ENCODE measurements around the gene ZFP69. TPM values are rescaled to one million over a fixed set of nuclear protein-coding genes. Genes with fewer than 3 reads are reported as not detected.
A peak's percentile ranks its signal among the peaks of the same experiment; 100 is the strongest.

Gene ZFP69
- total RNA-seq, 1 donor = 4.7 TPM

DNA sequence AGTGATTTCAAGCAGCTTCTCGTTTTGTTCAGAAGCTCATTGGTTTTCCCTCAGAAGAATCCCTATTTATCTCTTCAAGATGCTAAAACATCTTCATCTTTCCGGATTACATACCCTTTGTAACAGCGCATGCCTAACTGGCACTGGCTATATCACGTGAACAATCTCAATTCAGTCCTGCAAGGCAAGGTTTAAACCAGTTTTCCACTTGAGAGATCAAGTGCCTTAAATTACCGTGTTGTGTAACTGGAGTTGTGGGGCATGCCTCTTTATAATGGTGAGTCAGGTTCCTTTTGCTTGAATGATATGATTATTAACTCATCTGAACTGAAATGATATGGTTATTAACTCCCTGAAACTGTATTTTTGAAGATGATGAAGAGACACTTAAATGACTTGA, 37.8 kb upstream of the ZFP69 start:
- no peak for DNase-seq (ENCODE audit: low read depth)
- TF ChIP-seq, protein P1, sequence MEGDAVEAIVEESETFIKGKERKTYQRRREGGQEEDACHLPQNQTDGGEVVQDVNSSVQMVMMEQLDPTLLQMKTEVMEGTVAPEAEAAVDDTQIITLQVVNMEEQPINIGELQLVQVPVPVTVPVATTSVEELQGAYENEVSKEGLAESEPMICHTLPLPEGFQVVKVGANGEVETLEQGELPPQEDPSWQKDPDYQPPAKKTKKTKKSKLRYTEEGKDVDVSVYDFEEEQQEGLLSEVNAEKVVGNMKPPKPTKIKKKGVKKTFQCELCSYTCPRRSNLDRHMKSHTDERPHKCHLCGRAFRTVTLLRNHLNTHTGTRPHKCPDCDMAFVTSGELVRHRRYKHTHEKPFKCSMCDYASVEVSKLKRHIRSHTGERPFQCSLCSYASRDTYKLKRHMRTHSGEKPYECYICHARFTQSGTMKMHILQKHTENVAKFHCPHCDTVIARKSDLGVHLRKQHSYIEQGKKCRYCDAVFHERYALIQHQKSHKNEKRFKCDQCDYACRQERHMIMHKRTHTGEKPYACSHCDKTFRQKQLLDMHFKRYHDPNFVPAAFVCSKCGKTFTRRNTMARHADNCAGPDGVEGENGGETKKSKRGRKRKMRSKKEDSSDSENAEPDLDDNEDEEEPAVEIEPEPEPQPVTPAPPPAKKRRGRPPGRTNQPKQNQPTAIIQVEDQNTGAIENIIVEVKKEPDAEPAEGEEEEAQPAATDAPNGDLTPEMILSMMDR (IDR thresholded peaks at IDR 0.05; ENCODE audit: insufficient read depth, low read depth, low read length) = no peak

DNA sequence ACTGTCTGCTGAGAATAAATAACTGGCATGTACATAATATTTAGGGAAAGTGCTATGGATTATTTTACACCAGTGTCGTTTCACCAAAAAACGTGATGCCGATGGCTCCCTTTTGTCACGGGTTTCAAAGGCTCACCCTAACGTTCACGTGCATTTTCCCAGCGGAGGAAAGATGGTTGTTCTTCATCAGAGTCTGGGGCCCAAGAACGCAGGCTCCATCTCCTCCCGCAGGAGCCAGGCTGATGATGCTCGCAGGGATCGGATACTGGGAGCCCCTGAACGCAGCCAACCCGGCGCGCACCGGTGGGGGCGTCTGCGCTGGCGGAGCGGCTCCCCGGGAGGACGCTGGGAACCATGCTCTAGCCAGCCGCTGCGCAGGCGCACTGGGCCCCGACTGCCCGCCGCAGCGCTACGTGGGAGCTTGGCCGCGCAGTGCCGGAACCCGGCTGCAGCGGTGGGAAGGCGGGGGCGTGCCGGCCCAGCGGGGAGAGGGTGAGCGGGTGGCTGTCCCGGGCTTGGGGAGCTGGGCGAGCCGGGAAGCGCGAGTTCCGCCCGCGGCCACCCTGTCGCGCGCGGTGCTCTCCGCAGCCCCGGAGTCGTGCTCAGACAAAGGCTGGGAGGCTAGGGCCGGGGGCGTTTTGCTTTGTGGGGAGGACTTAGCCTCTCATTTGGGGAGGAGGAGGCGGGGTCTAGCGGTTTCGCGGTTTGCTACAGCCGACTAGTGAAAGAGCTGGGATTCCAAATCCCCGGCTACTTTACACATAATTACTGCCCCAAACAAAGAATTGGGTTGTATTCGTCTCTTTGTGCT, 27.2 kb upstream of the ZFP69 start, which contains the start of gene ZFP69B:
Gene ZFP69B, plus strand, starts transcription at position 793 of the 811 bp plus-strand sequence. CDS start 486 bp downstream, outside the sequence.
- H3K4me3 ChIP-seq (ENCODE audit: low read depth, low read length) = peak within 1 kb of the TSS; percentile 78
- TF ChIP-seq, protein P1 (IDR thresholded peaks at IDR 0.05; ENCODE audit: insufficient read depth, low read depth, low read length) = no peak
- peak; percentile 92 for DNase-seq (ENCODE audit: low read depth)

More for the DNA sequence above, 37.8 kb upstream of the ZFP69 start:
- H3K4me3 ChIP-seq (ENCODE audit: low read depth, low read length) = no peak overlapping the region

DNA sequence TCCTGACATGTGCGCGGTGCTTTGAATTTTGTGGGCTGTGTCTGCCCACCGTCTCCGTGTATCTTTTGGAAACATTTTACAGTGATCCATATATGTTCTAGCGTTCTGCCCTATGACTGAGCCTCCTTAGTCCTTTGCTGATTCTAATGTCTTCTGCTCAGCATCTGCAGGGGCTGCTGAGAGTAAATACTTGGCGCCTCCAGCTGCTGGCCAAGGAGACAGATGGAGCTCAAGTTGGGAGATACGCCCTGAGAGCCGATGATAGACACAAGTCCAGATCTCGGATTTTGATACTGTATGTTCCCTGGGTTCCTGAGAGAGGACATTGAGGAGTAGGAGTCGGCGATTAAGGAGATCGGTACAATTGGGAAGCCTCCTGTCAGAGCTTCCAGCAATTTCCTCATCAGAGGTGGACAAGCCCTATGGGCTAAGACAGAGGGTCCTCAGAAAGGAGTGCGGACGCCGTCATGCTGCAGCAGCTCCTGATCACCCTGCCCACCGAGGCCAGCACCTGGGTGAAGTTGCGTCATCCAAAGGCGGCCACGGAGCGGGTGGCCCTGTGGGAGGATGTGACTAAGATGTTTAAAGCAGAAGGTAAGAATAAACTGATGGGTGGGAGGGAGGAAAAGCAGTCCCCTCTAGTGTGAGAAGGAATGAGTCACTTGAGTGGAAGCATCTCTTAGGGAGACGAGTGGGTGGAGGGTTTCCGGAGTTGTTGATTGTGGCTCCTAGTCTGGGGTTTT, 26.4 kb upstream of the ZFP69 start:
- peak; percentile 57 for DNase-seq (ENCODE audit: low read depth)
- TF ChIP-seq, protein P1 (IDR thresholded peaks at IDR 0.05; ENCODE audit: insufficient read depth, low read depth, low read length) = no peak
- peak overlapping the region; percentile 78 for H3K4me3 ChIP-seq (ENCODE audit: low read depth, low read length)

GRCh38 chr1:40451238-40451585, 25.9 kb upstream of the ZFP69 start:
- H3K4me3 ChIP-seq (ENCODE audit: low read depth, low read length) = peak overlapping the region; percentile 78
- TF ChIP-seq, protein P1 (IDR thresholded peaks at IDR 0.05; ENCODE audit: insufficient read depth, low read depth, low read length) = no peak
- DNase-seq (ENCODE audit: low read depth) = no peak

DNA sequence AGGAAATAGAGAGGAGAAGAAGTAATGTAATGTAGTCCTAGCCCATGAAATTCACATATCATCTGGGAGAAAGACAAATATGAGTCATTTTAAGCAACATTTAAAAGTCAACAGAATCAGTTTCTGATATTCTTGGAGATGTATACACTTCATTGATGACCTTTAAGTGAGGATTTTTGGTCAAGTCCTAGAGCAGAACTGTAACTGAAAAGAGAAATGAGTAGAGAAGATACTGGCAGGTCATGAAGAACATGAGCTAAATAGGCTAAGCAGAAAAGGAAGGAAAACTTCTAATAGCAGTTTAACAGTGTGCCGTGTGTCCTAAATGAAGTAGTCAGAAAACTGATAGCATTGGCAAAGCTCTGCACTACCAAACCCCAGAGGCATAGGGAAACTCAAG, 22.2 kb upstream of the ZFP69 start:
- TF ChIP-seq, protein P1 (IDR thresholded peaks at IDR 0.05; ENCODE audit: insufficient read depth, low read depth, low read length) = no peak
- no peak for DNase-seq (ENCODE audit: low read depth)
- H3K4me3 ChIP-seq (ENCODE audit: low read depth, low read length) = no peak overlapping the region

DNA sequence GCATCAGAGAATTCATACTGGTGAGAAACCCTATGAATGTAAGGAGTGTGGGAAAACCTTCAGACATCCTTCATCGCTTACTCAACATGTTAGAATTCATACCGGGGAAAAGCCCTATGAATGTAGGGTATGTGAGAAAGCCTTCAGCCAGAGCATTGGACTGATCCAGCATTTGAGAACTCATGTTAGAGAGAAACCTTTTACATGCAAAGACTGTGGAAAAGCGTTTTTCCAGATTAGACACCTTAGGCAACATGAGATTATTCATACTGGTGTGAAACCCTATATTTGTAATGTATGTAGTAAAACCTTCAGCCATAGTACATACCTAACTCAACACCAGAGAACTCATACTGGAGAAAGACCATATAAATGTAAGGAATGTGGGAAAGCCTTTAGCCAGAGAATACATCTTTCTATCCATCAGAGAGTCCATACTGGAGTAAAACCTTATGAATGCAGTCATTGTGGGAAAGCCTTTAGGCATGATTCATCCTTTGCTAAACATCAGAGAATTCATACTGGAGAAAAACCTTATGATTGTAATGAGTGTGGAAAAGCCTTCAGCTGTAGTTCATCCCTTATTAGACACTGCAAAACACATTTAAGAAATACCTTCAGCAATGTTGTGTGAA, 14.0 kb upstream of the ZFP69 start:
- no peak for DNase-seq (ENCODE audit: low read depth)
- TF ChIP-seq, protein P1 (IDR thresholded peaks at IDR 0.05; ENCODE audit: insufficient read depth, low read depth, low read length) = no peak

More for the DNA sequence above, 14.0 kb upstream of the ZFP69 start:
- no peak overlapping the region for H3K4me3 ChIP-seq (ENCODE audit: low read depth, low read length)

All from fibroblast of villous mesenchyme (primary cell).